Gastrocnemius medialis (tissue), 4 donors: Measurements from ENCODE around the gene SIK3. TPM values are rescaled to one million over a fixed set of nuclear protein-coding genes. Genes with fewer than 3 reads are reported as not detected.
"Not testable (repeated sequence)": the region's sequence is repeated elsewhere in the genome, so short reads cannot be mapped to it uniquely, and the experiment has no call there.

Source experiments
- ATAC-seq, 2 donors: fragments of 150-250 bp; one replicate each; pipeline ENCODE4 v1.9.1; 2016
- DNase-seq, 2 donors: peaks; one replicate each; pipeline ENCODE4 v3.0.0-alpha.2; 2019
- H3K27ac ChIP-seq, 4 donors: fragments of 200-600 bp; sonication (generic); 1 replicate in 1 of 4; 2 replicates in 3 of 4; pipeline ENCODE4 v1.5.1; 2016 to 2018; ENCODE audit warnings: mild to moderate bottlenecking in 2 of 4, moderate library complexity in 1 of 4
- H3K27me3 ChIP-seq, 3 donors: fragments of 200-600 bp; sonication (generic) in 2 of 3; 1 replicate in 1 of 3; 2 replicates in 2 of 3; pipeline versions ENCODE4 v1.5.1 to v1.6.0; 2016 to 2019; ENCODE audit warnings: mild to moderate bottlenecking in 1 of 3, moderate library complexity in 1 of 3
- H3K36me3 ChIP-seq, 2 donors: fragments of 200-600 bp; sonication (generic) in 1 of 2; one replicate each; pipeline ENCODE4 v1.5.1; 2017 to 2018
- H3K4me1 ChIP-seq, 2 donors: fragments of 200-600 bp; sonication (generic) in 1 of 2; one replicate each; pipeline ENCODE4 v1.5.1; 2016 to 2017; ENCODE audit warnings: mild to moderate bottlenecking in 2 of 2
- H3K4me3 ChIP-seq, 4 donors: fragments of 200-600 bp; sonication (generic) in 3 of 4; 1 replicate in 1 of 4; 2 replicates in 3 of 4; pipeline ENCODE4 v1.5.1; 2016 to 2019; ENCODE audit warnings: mild to moderate bottlenecking in 2 of 4
- H3K9me3 ChIP-seq, 3 donors: fragments of 200-600 bp; sonication (generic) in 2 of 3; 1 replicate in 1 of 3; 2 replicates in 2 of 3; pipeline ENCODE4 v1.5.1; 2016 to 2019
- CTCF ChIP-seq, 5 experiments: fragments of 450-650 bp in 3 of 5; fragments of 200-600 bp in 2 of 5; sonication (generic) in 2 of 5; IDR thresholded peaks in 4 of 5; conservative IDR thresholded peaks in 1 of 5; 1 replicate in 4 of 5; 2 replicates in 1 of 5; pipeline ENCODE4 v1.5.1; 2016 to 2019; ENCODE audit warnings: antibody characterized with exemption in 5 of 5, mild to moderate bottlenecking in 3 of 5, moderate library complexity in 3 of 5
- POLR2A ChIP-seq, 2 donors: fragments of 450-650 bp; IDR thresholded peaks; one replicate each; pipeline ENCODE4 v1.6.1; 2017; ENCODE audit warnings: antibody characterized with exemption in 2 of 2, mild to moderate bottlenecking in 2 of 2, moderate library complexity in 2 of 2
- in situ Hi-C, 4 donors: fragments of 200-750 bp; cut with MboI; loops; one replicate each; pipeline versions ENCODE4 v1.15.0 to v1.8.0; 2017; ENCODE audit warnings: low sequenced_read_pairs in 4 of 4
- intact Hi-C: fragments of 100-400 bp; cut with DNase I; formaldehyde crosslinking; loops from one replicate; pipeline ENCODE4 v1.15.1; 2023; ENCODE audit warnings: low total_unique reads
- total RNA-seq, 4 donors: library from RNA; depleted of rRNA; stranded (reverse); fragments of >200 nt; gene quantifications; one replicate each; pipeline versions ENCODE4 v1.1.0 to v1.2.3, GENCODE V29; 2016

Gene SIK3
- total RNA-seq, 4 donors from 2014 or later: 34.4 to 42.4 (median 37.2) TPM

GRCh38 chr11:117034901-117035300, 63.3 kb downstream of the SIK3 start:
- DNase-seq (no peak), ATAC-seq (no peak)
- intact Hi-C loops (no loop called here), in situ Hi-C loops (no loop called here)
- no peaks in the 10 kb centered on the region for H3K9me3 ChIP-seq
- H3K4me3 ChIP-seq: no peak overlapping the region
- no peaks in the 10 kb centered on the region for H3K27me3 ChIP-seq
- no peak for TF ChIP-seq CTCF (IDR thresholded peaks at IDR 0.05 in 4 of 5, conservative IDR thresholded peaks at IDR 0.05 in 1 of 5)
- TF ChIP-seq POLR2A (IDR thresholded peaks at IDR 0.05): no peak
- H3K36me3 ChIP-seq: no peaks in the 10 kb centered on the region
- no peak overlapping the region for H3K27ac ChIP-seq
- H3K4me1 ChIP-seq: peaks cover 17 to 21% of the 10 kb centered on the region in 2 donors

GRCh38 chr11:117026593-117027330, 71.5 kb downstream of the SIK3 start:
- no peak for DNase-seq
- no peak overlapping the region for H3K4me3 ChIP-seq
- H3K36me3 ChIP-seq: no peaks in the 10 kb centered on the region
- peaks cover 5 to 13% of the 10 kb centered on the region in 2 donors for H3K4me1 ChIP-seq
- in situ Hi-C loops: no loop called here
- no peak for ATAC-seq
- no peak for TF ChIP-seq CTCF (IDR thresholded peaks at IDR 0.05 in 4 of 5, conservative IDR thresholded peaks at IDR 0.05 in 1 of 5)
- TF ChIP-seq POLR2A (IDR thresholded peaks at IDR 0.05): no peak
- H3K27me3 ChIP-seq: no peaks in the 10 kb centered on the region
- no peaks in the 10 kb centered on the region for H3K9me3 ChIP-seq
- intact Hi-C loops: no loop called here
- H3K27ac ChIP-seq: no peak overlapping the region

GRCh38 chr11:117023707-117024106, 74.5 kb downstream of the SIK3 start:
- DNase-seq, H3K27ac ChIP-seq, in situ Hi-C loops, H3K27me3 ChIP-seq, ATAC-seq, H3K4me3 ChIP-seq, H3K9me3 ChIP-seq, H3K36me3 ChIP-seq, intact Hi-C loops: not testable (repeated sequence)
- H3K4me1 ChIP-seq: peaks cover 9 to 13% of the 10 kb centered on the region in 2 donors

GRCh38 chr11:117023178-117023577, 75.0 kb downstream of the SIK3 start:
- Histone ChIP-seq H3K4me1 (peaks cover 9 to 13% of the 10 kb centered on the region in 2 donors), H3K9me3 (no peaks in the 10 kb centered on the region), H3K36me3 (no peaks in the 10 kb centered on the region), H3K27ac (no peak overlapping the region), H3K27me3 (no peaks in the 10 kb centered on the region), H3K4me3 (no peak overlapping the region)
- in situ Hi-C loops (no loop called here), intact Hi-C loops (no loop called here)
- no peak for ATAC-seq
- TF ChIP-seq POLR2A (IDR thresholded peaks at IDR 0.05) (no peak), CTCF (IDR thresholded peaks at IDR 0.05 in 4 of 5, conservative IDR thresholded peaks at IDR 0.05 in 1 of 5) (no peak)
- no peak for DNase-seq

DNA sequence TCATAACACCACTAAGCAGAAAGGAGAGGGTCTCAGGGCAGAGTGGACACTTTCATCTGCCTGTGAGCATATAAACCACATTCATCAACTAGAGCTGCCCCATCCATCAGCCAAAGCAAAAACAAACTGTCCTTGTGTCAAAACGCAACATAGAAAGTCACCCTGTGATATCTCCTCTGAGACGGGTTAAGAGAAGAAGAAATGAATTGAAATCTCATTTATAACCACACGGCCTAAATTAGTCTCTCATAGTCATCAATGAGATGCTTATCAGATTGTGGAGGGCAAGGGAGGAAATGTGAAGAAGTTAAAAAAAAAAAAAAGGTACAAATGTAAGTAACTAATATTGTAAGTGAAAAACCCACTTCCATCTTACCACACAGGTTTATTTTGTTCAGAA, 75.7 kb downstream of the SIK3 start:
- peaks cover 9 to 13% of the 10 kb centered on the region in 2 donors for H3K4me1 ChIP-seq
- TF ChIP-seq CTCF (IDR thresholded peaks at IDR 0.05 in 4 of 5, conservative IDR thresholded peaks at IDR 0.05 in 1 of 5) (no peak), POLR2A (IDR thresholded peaks at IDR 0.05) (no peak)
- H3K36me3 ChIP-seq: no peaks in the 10 kb centered on the region

More for the DNA sequence above, 75.7 kb downstream of the SIK3 start:
- DNase-seq (no peak), ATAC-seq (no peak)
- no peak overlapping the region for H3K27ac ChIP-seq
- no peak overlapping the region for H3K4me3 ChIP-seq
- no peaks in the 10 kb centered on the region for H3K9me3 ChIP-seq
- no peaks in the 10 kb centered on the region for H3K27me3 ChIP-seq
- intact Hi-C loops (no loop called here), in situ Hi-C loops (no loop called here)
